GM12878 (cell line): ENCODE measurements around the gene LHX5. TPM values are rescaled to one million over a fixed set of nuclear protein-coding genes. Genes with fewer than 3 reads are reported as not detected.

Source experiments
- ATAC-seq: fragments of 200-7000 bp; cut with Tn5 transposase; 3 replicates; pipeline ENCODE4 v1.9.1; 2020; ENCODE audit warnings: mild to moderate bottlenecking, moderate library complexity
- BruUV-seq: library from RNA; stranded (reverse); fragments of 400-500 nt; replicated peaks from 2 replicates; lab custom pipeline; 2021; lab: Mats Ljungman, UMichigan
- CTCF ChIA-PET: fragments of 300-600 bp; sonication (Branson Sonifier 250); formaldehyde crosslinking; extraction: SDS; loops from one replicate; lab custom pipeline; 2021; ENCODE audit warnings: inconsistent platforms; lab: Yijun Ruan, JAX
- POLR2A ChIA-PET: fragments of 350-600 bp; formaldehyde crosslinking; extraction: SDS; loops from one replicate; lab custom pipeline; 2021; ENCODE audit warnings: inconsistent platforms; lab: Charles Lee
- RAD21 ChIA-PET: fragments of 300-600 bp; sonication (Branson Sonifier 250); formaldehyde crosslinking; loops from one replicate; lab custom pipeline; 2023; ENCODE audit warnings: antibody characterized with exemption; ENCODE audit not compliant: unreplicated experiment; lab: Charles Lee
- SMC1A ChIA-PET: fragments of 300-600 bp; sonication (Branson Sonifier 250); formaldehyde crosslinking; loops from one replicate; lab custom pipeline; 2023; ENCODE audit not compliant: unreplicated experiment, uncharacterized antibody; lab: Charles Lee
- DNase-seq: peaks from one replicate; pipeline ENCODE4 v3.0.0-alpha.2; 2011; ENCODE audit warnings: low read depth, low spot score
- FAIRE-seq: peaks from 3 replicates; lab custom pipeline; 2011; peaks lifted over from hg19 to GRCh38; lab: Jason Lieb, UNC
- H2AFZ ChIP-seq: 2 replicates; pipeline ENCODE4 v1.6.0; 2011; ENCODE audit warnings: low read depth, low read length, control low read depth; ENCODE audit not compliant: control insufficient read depth
- H3K27ac ChIP-seq: 2 replicates; pipeline ENCODE4 v1.5.1; 2011; ENCODE audit warnings: control low read depth; ENCODE audit not compliant: control insufficient read depth, insufficient read depth
- H3K27me3 ChIP-seq, 2 experiments: replicated peaks in 1 of 2; 2 replicates each; pipeline versions ENCODE4 v1.6.0 to v1.6.1; 2011; ENCODE audit warnings: low read length in 1 of 2; ENCODE audit not compliant: control insufficient read depth in 2 of 2, insufficient read depth in 2 of 2
- H3K36me3 ChIP-seq, 2 experiments: 2 replicates each; pipeline ENCODE4 v1.5.1; 2011; ENCODE audit warnings: low read length in 1 of 2; ENCODE audit not compliant: control insufficient read depth in 2 of 2, insufficient read depth in 2 of 2
- H3K4me1 ChIP-seq: 2 replicates; pipeline ENCODE4 v1.6.1; 2011; ENCODE audit warnings: mild to moderate bottlenecking, low read length, moderate library complexity, mixed read lengths; ENCODE audit not compliant: control insufficient read depth, insufficient read depth
- H3K4me2 ChIP-seq: 2 replicates; pipeline ENCODE4 v1.6.0; 2011; ENCODE audit warnings: control low read depth; ENCODE audit not compliant: control insufficient read depth, insufficient read depth
- H3K4me3 ChIP-seq: fragments of 200-600 bp; sonication (generic); 2 replicates; pipeline ENCODE4 v1.5.1; 2016
- H3K79me2 ChIP-seq: 2 replicates; pipeline ENCODE4 v1.6.0; 2011; ENCODE audit warnings: low read length; ENCODE audit not compliant: control insufficient read depth, insufficient read depth
- H3K9ac ChIP-seq: 2 replicates; pipeline ENCODE4 v1.8.0; 2011; ENCODE audit warnings: low read length, control low read depth, mixed read lengths; ENCODE audit not compliant: control insufficient read depth, insufficient read depth
- H3K9me3 ChIP-seq: replicated peaks from 3 replicates; pipeline ENCODE4 v1.5.1; 2011; ENCODE audit warnings: mild to moderate bottlenecking, low read length; ENCODE audit not compliant: control insufficient read depth, insufficient read depth
- H4K20me1 ChIP-seq: 2 replicates; pipeline ENCODE4 v1.6.0; 2011; ENCODE audit not compliant: control insufficient read depth, insufficient read depth
- SUZ12 ChIP-seq: fragments of 200-600 bp; sonication (generic); IDR thresholded peaks from one replicate; pipeline ENCODE4 v1.6.1; 2018; ENCODE audit warnings: antibody characterized with exemption, mild to moderate bottlenecking; ENCODE audit not compliant: unreplicated experiment
- WGBS: methylation state at CpG from one replicate; pipeline ENCODE4 v1.1.6; 2016; ENCODE audit warnings: low lambda C conversion rate; ENCODE audit not compliant: insufficient replicate concordance, insufficient coverage; ENCODE audit errors: missing lambda C conversion rate; 5-methylcytosine and 5-hydroxymethylcytosine counted together
- in situ Hi-C: fragments of 300-500 bp; cut with MboI; formaldehyde crosslinking; loops from 9 replicates; pipeline ENCODE4 v1.14.3; 2018; ENCODE audit warnings: mixed read lengths
- intact Hi-C: fragments of 100-400 bp; cut with micrococcal nuclease; formaldehyde crosslinking; loops from one replicate; pipeline ENCODE4 v1.14.2; 2022; ENCODE audit not compliant: unreplicated experiment
- polyA plus RNA-seq, 11 experiments: library from polyadenylated mRNA; depleted of rRNA in 4 of 11; unstranded in 6 of 11; stranded (reverse) in 5 of 11; fragments of >200 nt; fragmentation: Nextera tagmentation in 4 of 11; fragmentation: Illumina TruSeq in 1 of 11; extraction: Ambion mirVana in 4 of 11; extraction: Trizol in 1 of 11; gene quantifications; 1 replicate in 1 of 11; 2 replicates in 10 of 11; pipeline versions ENCODE4 v1.2.1 to v1.2.3, GENCODE V29; 2011 to 2016; ENCODE audit warnings: inconsistent platforms in 2 of 11, missing spikeins in 2 of 11, low read depth in 1 of 11
- total RNA-seq, 4 experiments: library from RNA; depleted of rRNA in 3 of 4; stranded (reverse); fragments of >200 nt in 3 of 4; fragmentation: Illumina TruSeq in 1 of 4; extraction: Trizol in 1 of 4; gene quantifications; 2 replicates each; pipeline versions ENCODE4 v1.2.1 to v1.2.3, GENCODE V29; 2013 to 2021
- TF ChIP-seq, protein P1 (sequence below): IDR thresholded peaks from 2 replicates; pipeline ENCODE4 v1.6.1; 2011; ENCODE audit warnings: borderline replicate concordance, low read depth, mild to moderate bottlenecking, moderate library complexity, low read length; ENCODE audit not compliant: insufficient read depth, poor library complexity, severe bottlenecking

Gene LHX5
- total and polyA plus RNA-seq, 10 of the 15 experiments (the other 5 are each of a cell fraction or from before 2014, with no cell fraction given): 0.03 TPM; not detected in 9

DNA sequence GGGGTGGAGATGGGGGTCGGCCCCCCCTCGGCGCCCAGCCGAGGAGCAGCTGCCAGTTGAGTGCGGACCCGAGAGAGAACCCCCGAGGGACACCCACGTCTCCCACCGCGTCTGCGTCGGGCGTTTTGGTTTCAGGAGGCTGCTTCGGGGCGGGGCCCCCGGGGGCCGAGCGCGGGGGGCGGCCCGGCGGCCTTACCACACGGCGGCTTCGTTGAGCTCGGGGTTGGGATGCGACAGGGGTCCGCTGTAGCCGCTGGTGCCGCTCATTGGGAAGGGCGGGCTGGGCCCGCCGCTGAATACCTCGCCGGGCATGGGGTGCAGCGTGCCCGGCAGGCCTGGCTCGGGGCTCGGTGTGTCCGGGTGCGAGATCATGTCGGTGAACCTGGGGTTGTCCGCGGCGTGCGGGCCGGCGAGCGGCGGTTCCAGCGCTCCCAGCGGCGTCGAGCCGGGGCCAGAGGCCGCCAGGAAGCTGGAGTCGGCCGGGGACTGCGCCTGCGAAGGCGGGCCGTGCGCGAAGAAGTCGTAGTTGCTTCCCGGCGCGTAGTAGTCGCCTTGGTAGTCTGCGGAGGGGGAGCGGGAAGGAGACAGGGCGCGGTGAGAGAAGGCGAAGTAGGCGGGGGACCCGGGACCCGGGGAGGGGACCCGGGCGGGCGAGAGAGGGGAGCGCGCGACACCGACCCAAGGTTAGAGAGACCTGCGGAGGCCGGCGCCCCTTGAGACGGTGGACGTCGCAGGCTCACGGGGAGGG lies 8.5 kb downstream of the LHX5 start:
- CTCF ChIA-PET: interaction anchor here (1.0 to 2.7 kb wide), 7 partner anchors 11 to 450 kb away, joined by 3 to 11 read pairs (median 5); partner anchors contain the start of gene SLC8B1
- H3K9ac ChIP-seq: no peak overlapping the region
- no peaks in the 10 kb centered on the region; the same call in 2 of the 3 replicates for H3K9me3 ChIP-seq
- DNase-seq (no peak), FAIRE-seq (no peak), ATAC-seq (no peak)
- H3K4me2 ChIP-seq: no peak overlapping the region
- no peaks in the 10 kb centered on the region for H3K79me2 ChIP-seq
- H3K36me3 ChIP-seq: no peaks in the 10 kb centered on the region
- H3K27ac ChIP-seq: no peak overlapping the region
- in situ Hi-C loops (loop anchor here (5.0 kb wide), 1 partner anchor 449 kb away; no protein-coding TSS in a partner anchor), intact Hi-C loops (loop anchor here (1.0 kb wide), 1 partner anchor 449 kb away; no protein-coding TSS in a partner anchor)
- no TSS peak for BruUV-seq
- no peak overlapping the region for H3K4me3 ChIP-seq
- POLR2A ChIA-PET: interaction anchor here (0.6 kb wide), 1 partner anchor 241 kb away, joined by 4 read pairs; no protein-coding TSS in a partner anchor
- H3K27me3 ChIP-seq: peaks cover 13 to 29% of the 10 kb centered on the region in 2 experiments; a peak in 3 of 4 replicates
- no peaks in the 10 kb centered on the region for H4K20me1 ChIP-seq
- no peak overlapping the region for H2AFZ ChIP-seq
- SMC1A ChIA-PET: interaction anchor here (0.7 to 1.2 kb wide), 2 partner anchors 39 to 450 kb away, joined by 3 read pairs; no protein-coding TSS in a partner anchor
- TF ChIP-seq SUZ12: peak; percentile 15
- TF ChIP-seq, protein P1, sequence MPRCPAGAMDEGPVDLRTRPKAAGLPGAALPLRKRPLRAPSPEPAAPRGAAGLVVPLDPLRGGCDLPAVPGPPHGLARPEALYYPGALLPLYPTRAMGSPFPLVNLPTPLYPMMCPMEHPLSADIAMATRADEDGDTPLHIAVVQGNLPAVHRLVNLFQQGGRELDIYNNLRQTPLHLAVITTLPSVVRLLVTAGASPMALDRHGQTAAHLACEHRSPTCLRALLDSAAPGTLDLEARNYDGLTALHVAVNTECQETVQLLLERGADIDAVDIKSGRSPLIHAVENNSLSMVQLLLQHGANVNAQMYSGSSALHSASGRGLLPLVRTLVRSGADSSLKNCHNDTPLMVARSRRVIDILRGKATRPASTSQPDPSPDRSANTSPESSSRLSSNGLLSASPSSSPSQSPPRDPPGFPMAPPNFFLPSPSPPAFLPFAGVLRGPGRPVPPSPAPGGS: no peak
- 30% methylated on average over 62 of the region's 91 CpGs for WGBS
- H3K4me1 ChIP-seq: no peaks in the 10 kb centered on the region
- RAD21 ChIA-PET: interaction anchor here (1.0 kb wide), 1 partner anchor 503 kb away, joined by 3 read pairs; the partner anchor contains the start of gene RBM19
